ENCODE data around the gene BCL10. TPM values are rescaled to one million over a fixed set of nuclear protein-coding genes. Genes with fewer than 3 reads are reported as not detected.

Gene BCL10
- total and polyA plus RNA-seq, 12 donors: 5.5 to 34.6 (median 19.8) TPM

GRCh38 chr1:85216697-85217096 is 59.7 kb downstream of the BCL10 start:
- DNase-seq: no peak
- intact Hi-C loops (cut with DNase I): no loop called here
- no peak overlapping the region for H3K27ac ChIP-seq
- TF ChIP-seq CTCF (IDR thresholded peaks at IDR 0.05): no peak
- TF ChIP-seq POLR2A (IDR thresholded peaks at IDR 0.05): no peak
- no peaks in the 10 kb centered on the region for H3K36me3 ChIP-seq (replicated peaks in 1 of 2)
- no peaks in the 10 kb centered on the region for H3K4me1 ChIP-seq (replicated peaks in 1 of 2)
- no peaks in the 10 kb centered on the region for H3K27me3 ChIP-seq
- no peaks in the 10 kb centered on the region for H3K9me3 ChIP-seq (replicated peaks in 1 of 3)
- no peak overlapping the region for H3K4me3 ChIP-seq

Small RNA genes within 50 kb of the gene (small RNA-seq; reads per million reads assigned to genes)
- gene RF00019: 0 reads per million in 2 donors

Other genes with a start within 250 kb of the BCL10 start
- 100 to 1,000 TPM in 1 of 9 donors, 10 to 100 TPM in 7, under 1 TPM in 1; 0.94 to 183 (median 55.7) TPM for gene MCOLN3, start 228.1 kb downstream of the BCL10 start, total RNA-seq
- gene MCOLN3, start 228.1 kb downstream of the BCL10 start, polyA plus RNA-seq: 100 to 1,000 TPM in 2 of 3 donors, 10 to 100 TPM in 1; 11.3 to 144 (median 140) TPM
- gene SYDE2, start 75.6 kb downstream of the BCL10 start, total RNA-seq: 1 to 10 TPM; 3.2 to 6.3 (median 4.4) TPM
- gene SYDE2, start 75.6 kb downstream of the BCL10 start, polyA plus RNA-seq: 1 to 10 TPM in 1 of 3 donors, under 1 TPM in 2; 0.40 to 1.5 (median 0.48) TPM
- gene C1orf52, start 17.0 kb downstream of the BCL10 start, total RNA-seq: 10 to 100 TPM in 8 of 9 donors, 1 to 10 TPM in 1; 6.5 to 28.9 (median 17.9) TPM
- gene C1orf52, start 17.0 kb downstream of the BCL10 start, polyA plus RNA-seq: 10 to 100 TPM; 18.0 to 29.1 (median 22.8) TPM
- gene DDAH1, start 188.5 kb upstream of the BCL10 start, total RNA-seq: 10 to 100 TPM in 8 of 9 donors, 1 to 10 TPM in 1; 2.4 to 84.5 (median 66.4) TPM
- gene DDAH1, start 188.5 kb upstream of the BCL10 start, polyA plus RNA-seq: 10 to 100 TPM; 15.5 to 34.4 (median 17.3) TPM